ENCODE data around the gene TARS1. TPM values are rescaled to one million over a fixed set of nuclear protein-coding genes. Genes with fewer than 3 reads are reported as not detected.

Gene TARS1
- total RNA-seq, 1 experiment from 2014 or later: 417 TPM

DNA sequence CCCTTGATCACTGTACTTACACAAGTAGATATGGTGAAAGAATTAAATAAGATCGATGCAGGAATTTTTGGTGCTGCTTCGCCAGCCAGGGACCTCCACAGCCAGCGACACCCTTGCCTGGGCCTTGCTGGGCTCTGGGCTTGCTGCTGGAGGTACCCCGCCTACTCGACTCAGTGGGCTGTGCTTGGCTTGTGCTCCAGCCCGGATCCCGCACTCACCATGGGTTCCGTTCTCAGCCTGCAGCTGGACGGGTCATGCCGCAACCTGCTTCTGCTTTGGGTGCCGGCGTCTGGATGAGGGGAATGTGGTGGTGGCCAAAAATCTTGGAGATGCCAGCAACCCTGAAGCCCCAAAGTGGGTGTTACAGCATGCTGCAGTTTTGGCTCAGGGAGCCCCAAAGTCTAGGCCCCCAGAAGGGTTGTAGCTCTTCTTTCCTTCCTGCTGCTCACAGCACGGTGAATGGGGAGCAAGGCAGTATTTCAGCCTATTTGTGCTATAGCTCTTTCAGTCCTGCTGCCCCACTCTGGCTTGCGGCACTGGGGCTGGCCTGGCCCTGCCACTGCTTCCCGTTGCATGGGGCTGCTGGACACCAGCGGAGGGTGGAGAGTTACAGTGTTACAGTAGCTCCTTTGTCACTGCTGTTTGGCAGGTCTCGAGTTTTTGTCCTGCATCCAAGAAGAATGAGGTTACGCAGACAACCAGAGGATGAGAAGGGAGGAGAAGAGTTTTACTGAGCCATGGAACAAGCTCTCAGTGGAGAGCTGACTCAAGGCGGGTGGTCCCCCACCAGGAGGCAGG is 48.0 kb downstream of the TARS1 start:
- Histone ChIP-seq H4K5ac (ENCODE audit: insufficient read length, low read depth, low read length) (no peak overlapping the region), H2BK20ac (ENCODE audit: low read depth, low read length, poor library complexity, severe bottlenecking) (no peak overlapping the region), H3K4me2 (ENCODE audit: insufficient read depth, insufficient read length, low read length) (no peak overlapping the region), H3K18ac (ENCODE audit: insufficient read length, low read depth, low read length) (no peak overlapping the region), H3K14ac (ENCODE audit: insufficient read depth, low read length) (no peak overlapping the region), H3K4ac (ENCODE audit: low read depth, low read length) (no peak overlapping the region), H2AK5ac (ENCODE audit: insufficient read length, low read length) (no peak overlapping the region), H3K27ac (ENCODE audit: insufficient read length, low read depth, low read length) (no peak overlapping the region), H2BK5ac (ENCODE audit: insufficient read length, low read length) (no peak overlapping the region), H4K8ac (replicated peaks; ENCODE audit: insufficient read length, low read depth, low read length) (no peak overlapping the region), H3K56ac (ENCODE audit: insufficient read length, low read depth, low read length) (no peak overlapping the region), H3T11ph (ENCODE audit: low read length) (no peak overlapping the region), H4K91ac (ENCODE audit: insufficient read length, low read depth, low read length) (no peak overlapping the region), H2AFZ (ENCODE audit: low read length) (no peak overlapping the region), H3K27me3 (ENCODE audit: insufficient read depth, low read length) (no peaks in the 10 kb centered on the region), H4K20me1 (ENCODE audit: control insufficient read depth, insufficient read depth, insufficient read length) (no peaks in the 10 kb centered on the region), H2BK15ac (ENCODE audit: low read depth, low read length) (no peak overlapping the region), H3K79me2 (ENCODE audit: insufficient read depth, low read length) (no peaks in the 10 kb centered on the region), H3K79me1 (ENCODE audit: insufficient read depth, low read depth, low read length, poor library complexity, severe bottlenecking) (no peaks in the 10 kb centered on the region), H3K4me1 (ENCODE audit: insufficient read depth, low read length) (no peaks in the 10 kb centered on the region), H3K23me2 (ENCODE audit: insufficient read length, low read depth, low read length, poor library complexity, severe bottlenecking) (no peaks in the 10 kb centered on the region), H3K9ac (ENCODE audit: extremely low read depth, insufficient read length, low read length) (no peak overlapping the region), H3K9me3 (ENCODE audit: control insufficient read depth, low read depth, low read length) (no peaks in the 10 kb centered on the region), H2BK12ac (ENCODE audit: insufficient read length, low read depth, low read length) (no peak overlapping the region), H3K23ac (ENCODE audit: insufficient read length, low read depth, low read length) (no peak overlapping the region), H2BK120ac (ENCODE audit: low read depth, low read length, poor library complexity, severe bottlenecking) (no peak overlapping the region)
- no peak overlapping the region for H3K4me3 Mint-ChIP-seq
- peak overlapping the region in 2 of 3 experiments; percentile 89 to 90; a peak in 6 of 7 replicates for H3K27ac Mint-ChIP-seq
- TF ChIP-seq, protein P1, sequence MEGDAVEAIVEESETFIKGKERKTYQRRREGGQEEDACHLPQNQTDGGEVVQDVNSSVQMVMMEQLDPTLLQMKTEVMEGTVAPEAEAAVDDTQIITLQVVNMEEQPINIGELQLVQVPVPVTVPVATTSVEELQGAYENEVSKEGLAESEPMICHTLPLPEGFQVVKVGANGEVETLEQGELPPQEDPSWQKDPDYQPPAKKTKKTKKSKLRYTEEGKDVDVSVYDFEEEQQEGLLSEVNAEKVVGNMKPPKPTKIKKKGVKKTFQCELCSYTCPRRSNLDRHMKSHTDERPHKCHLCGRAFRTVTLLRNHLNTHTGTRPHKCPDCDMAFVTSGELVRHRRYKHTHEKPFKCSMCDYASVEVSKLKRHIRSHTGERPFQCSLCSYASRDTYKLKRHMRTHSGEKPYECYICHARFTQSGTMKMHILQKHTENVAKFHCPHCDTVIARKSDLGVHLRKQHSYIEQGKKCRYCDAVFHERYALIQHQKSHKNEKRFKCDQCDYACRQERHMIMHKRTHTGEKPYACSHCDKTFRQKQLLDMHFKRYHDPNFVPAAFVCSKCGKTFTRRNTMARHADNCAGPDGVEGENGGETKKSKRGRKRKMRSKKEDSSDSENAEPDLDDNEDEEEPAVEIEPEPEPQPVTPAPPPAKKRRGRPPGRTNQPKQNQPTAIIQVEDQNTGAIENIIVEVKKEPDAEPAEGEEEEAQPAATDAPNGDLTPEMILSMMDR (conservative IDR thresholded peaks at IDR 0.05): no peak
- WGBS (ENCODE audit: extremely low coverage, insufficient read length, low lambda C conversion rate): no CpG with 5 or more reads among the region's 19 CpGs
- peak; percentile 57 for DNase-seq
- H3K9me3 Mint-ChIP-seq: peaks cover 2 to 5% of the 10 kb centered on the region in 2 experiments; a peak in 4 of 5 replicates
- H3K36me3 Mint-ChIP-seq (ENCODE audit: insufficient read depth in 1 of 3, low read depth in 3 of 3): peaks cover 6 to 20% (median 13%) of the 10 kb centered on the region in 3 experiments
- H3K4me1 Mint-ChIP-seq: peaks cover 41 to 56% of the 10 kb centered on the region in 2 experiments
- H3K27me3 Mint-ChIP-seq (ENCODE audit: low read depth): no peaks in the 10 kb centered on the region
